ENCODE results near the gene ANKRD53. TPM values are rescaled to one million over a fixed set of nuclear protein-coding genes. Genes with fewer than 3 reads are reported as not detected.

ANKRD53 gene
- total RNA-seq, 4 donors from 2014 or later, result 0.27 to 2.8 (median 0.97) TPM

GRCh38 chr2:70934981-70935380 lies 43.4 kb upstream of the ANKRD53 start:
- TF ChIP-seq EP300 (IDR thresholded peaks at IDR 0.05), result no peak
- TF ChIP-seq, protein P1, sequence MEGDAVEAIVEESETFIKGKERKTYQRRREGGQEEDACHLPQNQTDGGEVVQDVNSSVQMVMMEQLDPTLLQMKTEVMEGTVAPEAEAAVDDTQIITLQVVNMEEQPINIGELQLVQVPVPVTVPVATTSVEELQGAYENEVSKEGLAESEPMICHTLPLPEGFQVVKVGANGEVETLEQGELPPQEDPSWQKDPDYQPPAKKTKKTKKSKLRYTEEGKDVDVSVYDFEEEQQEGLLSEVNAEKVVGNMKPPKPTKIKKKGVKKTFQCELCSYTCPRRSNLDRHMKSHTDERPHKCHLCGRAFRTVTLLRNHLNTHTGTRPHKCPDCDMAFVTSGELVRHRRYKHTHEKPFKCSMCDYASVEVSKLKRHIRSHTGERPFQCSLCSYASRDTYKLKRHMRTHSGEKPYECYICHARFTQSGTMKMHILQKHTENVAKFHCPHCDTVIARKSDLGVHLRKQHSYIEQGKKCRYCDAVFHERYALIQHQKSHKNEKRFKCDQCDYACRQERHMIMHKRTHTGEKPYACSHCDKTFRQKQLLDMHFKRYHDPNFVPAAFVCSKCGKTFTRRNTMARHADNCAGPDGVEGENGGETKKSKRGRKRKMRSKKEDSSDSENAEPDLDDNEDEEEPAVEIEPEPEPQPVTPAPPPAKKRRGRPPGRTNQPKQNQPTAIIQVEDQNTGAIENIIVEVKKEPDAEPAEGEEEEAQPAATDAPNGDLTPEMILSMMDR (IDR thresholded peaks at IDR 0.05), result no peak
- TF ChIP-seq POLR2A (IDR thresholded peaks at IDR 0.05), result no peak
- no peak for TF ChIP-seq POLR2AphosphoS5 (IDR thresholded peaks at IDR 0.05)
- Histone ChIP-seq H3K4me3 (no peak overlapping the region), H3K36me3 (no peaks in the 10 kb centered on the region), H3K9me3 (no peaks in the 10 kb centered on the region), H3K4me1 (no peaks in the 10 kb centered on the region), H3K27me3 (peaks cover 68% of the 10 kb centered on the region), H3K27ac (no peak overlapping the region)
- ATAC-seq, result no peak
- WGBS, 2 donors (ENCODE audit: low coverage in 1 of 2), result 100% methylated on average over 1 of the region's 1 CpG

DNA sequence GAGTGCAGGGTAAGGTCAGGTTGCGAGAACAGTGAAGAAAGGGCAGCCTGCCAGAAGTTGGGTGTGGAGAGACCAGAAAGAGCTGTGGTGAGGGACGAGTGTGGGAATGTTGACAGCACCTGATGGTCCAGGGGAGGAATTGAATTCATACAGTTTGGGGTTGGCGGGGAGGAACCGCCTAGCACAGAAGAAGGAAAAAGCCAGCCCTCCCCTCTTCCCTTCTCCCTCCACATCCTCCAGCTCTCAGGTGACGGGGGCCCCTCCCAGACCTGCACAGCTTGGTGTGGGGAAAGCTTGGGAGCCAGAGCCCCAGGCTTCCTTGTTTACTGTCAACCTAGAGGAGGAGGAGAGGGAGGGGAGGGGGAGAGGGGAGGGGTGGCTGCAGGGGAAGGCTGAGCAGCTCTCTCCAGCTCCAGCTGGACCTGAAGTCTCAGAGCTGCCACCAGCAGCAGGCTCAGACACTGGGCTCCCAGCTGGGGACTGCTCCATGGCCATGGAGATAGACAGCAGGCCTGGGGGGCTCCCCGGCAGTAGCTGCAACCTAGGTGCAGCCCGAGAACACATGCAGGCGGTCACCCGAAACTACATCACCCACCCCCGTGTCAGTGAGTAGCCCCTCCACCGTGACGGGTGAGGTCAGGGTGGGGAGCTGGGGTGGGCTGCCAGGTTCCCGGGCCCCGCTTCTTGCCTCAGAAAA lies 42.8 kb upstream of the ANKRD53 start, which contains the start of gene ATP6V1B1:
Gene ATP6V1B1 (plus strand): TSS at position 433 of the 697 bp plus-strand sequence. CDS start 55 bp downstream, at position 488.
- no peak within 1 kb of the TSS for H3K4me3 ChIP-seq
- ATAC-seq, result no peak
- no peaks in the 10 kb centered on the region for H3K36me3 ChIP-seq
- H3K27ac ChIP-seq, result no peak within 1 kb of the TSS
- TF ChIP-seq, protein P1 (IDR thresholded peaks at IDR 0.05), result no peak
- peaks cover 64% of the 10 kb centered on the region for H3K27me3 ChIP-seq
- no peaks in the 10 kb centered on the region for H3K9me3 ChIP-seq
- 43 to 48% methylated on average over 2 to 5 of the region's 14 CpGs for WGBS, 2 donors (ENCODE audit: low coverage in 1 of 2)
- H3K4me1 ChIP-seq, result no peaks in the 10 kb centered on the region

- Histone ChIP-seq H3K27me3 (peaks cover 56% of the 10 kb centered on the region), H3K36me3 (no peaks in the 10 kb centered on the region), H3K9me3 (no peaks in the 10 kb centered on the region), H3K4me3 (no peak overlapping the region), H3K4me1 (no peaks in the 10 kb centered on the region), H3K27ac (no peak overlapping the region)
- TF ChIP-seq, protein P1 (IDR thresholded peaks at IDR 0.05), result no peak
- no peak for TF ChIP-seq POLR2A (IDR thresholded peaks at IDR 0.05)
- no peak for TF ChIP-seq POLR2AphosphoS5 (IDR thresholded peaks at IDR 0.05)
- WGBS, 2 donors (ENCODE audit: low coverage in 1 of 2), result 74 to 100% methylated on average over 2 to 5 of the region's 10 CpGs
- ATAC-seq, result no peak
These were observed 42.1 kb upstream of the ANKRD53 start for GRCh38 chr2:70936165-70936978.

DNA sequence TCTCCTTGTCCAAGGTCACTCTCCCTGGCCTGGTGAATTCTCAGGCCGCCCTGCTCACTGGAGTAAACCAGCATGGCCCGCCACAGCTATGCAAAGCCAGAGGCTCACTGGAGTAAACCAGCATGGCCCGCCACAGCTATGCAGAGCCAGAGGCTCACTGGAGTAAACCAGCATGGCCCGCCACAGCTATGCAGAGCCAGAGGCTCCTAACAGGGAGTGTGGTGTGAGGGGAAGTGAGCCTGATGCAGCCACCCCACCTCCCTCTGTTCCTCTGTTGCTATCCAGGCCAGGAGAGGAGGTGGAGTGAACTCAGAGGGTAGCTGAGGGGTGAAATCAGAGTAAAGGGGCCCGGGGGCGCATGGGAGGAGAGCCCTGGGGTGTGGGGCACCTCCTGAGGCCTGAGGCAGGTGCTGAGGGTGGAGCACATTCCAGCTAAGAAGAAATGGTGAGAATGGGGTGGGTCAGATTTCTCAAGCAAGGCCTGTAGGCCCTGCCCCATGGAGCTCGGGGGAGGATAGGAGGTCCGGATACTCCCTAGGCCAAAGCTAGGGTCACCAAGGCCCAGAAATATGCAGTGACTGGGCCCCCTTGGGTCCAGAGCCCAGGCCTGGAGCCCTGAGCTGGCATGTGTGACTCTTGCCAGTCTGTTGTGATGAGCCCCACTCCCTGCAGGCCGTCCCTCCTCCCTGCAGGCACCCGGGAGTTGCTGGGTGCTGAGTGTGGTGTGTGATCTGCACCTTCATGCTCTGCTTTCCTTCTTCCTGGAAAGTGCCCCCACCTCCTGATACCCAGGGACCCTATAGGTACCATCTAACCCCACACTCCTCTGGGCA lies 41.2 kb upstream of the ANKRD53 start:
- Histone ChIP-seq H3K4me1 (no peaks in the 10 kb centered on the region), H3K4me3 (no peak overlapping the region), H3K27ac (no peak overlapping the region), H3K36me3 (no peaks in the 10 kb centered on the region), H3K9me3 (no peaks in the 10 kb centered on the region), H3K27me3 (peaks cover 48% of the 10 kb centered on the region)
- no peak for ATAC-seq
- TF ChIP-seq POLR2AphosphoS5 (IDR thresholded peaks at IDR 0.05) (no peak), EP300 (IDR thresholded peaks at IDR 0.05) (no peak), POLR2A (IDR thresholded peaks at IDR 0.05) (no peak)
- TF ChIP-seq, protein P1 (IDR thresholded peaks at IDR 0.05), result no peak
- 56% methylated on average over 3 of the region's 10 CpGs; no CpG with 5 or more reads in 1 of the 2 donors for whole genome bisulfite sequencing, 2 donors (ENCODE audit: low coverage in 1 of 2)

Data from gastroesophageal sphincter (tissue), 4 donors.